Heart right ventricle (tissue), 16 donors: ENCODE measurements around the gene TMEM255B. TPM values are rescaled to one million over a fixed set of nuclear protein-coding genes. Genes with fewer than 3 reads are reported as not detected.
"Not testable (repeated sequence)": the region's sequence is repeated elsewhere in the genome, so short reads cannot be mapped to it uniquely, and the experiment has no call there.

Experiments used
- ATAC-seq, 8 donors: fragments of 200-7000 bp; cut with Tn5 transposase; one replicate each; pipeline ENCODE4 v1.9.1; 2020; ENCODE audit warnings: mild to moderate bottlenecking in 8 of 8, moderate library complexity in 8 of 8, moderate number of reproducible peaks in 1 of 8
- DNase-seq, 2 donors: peaks; one replicate each; pipeline ENCODE4 v3.0.0-alpha.2; 2020
- H3K27ac ChIP-seq, 10 donors: fragments of 200-600 bp; sonication (generic) in 2 of 10; one replicate each; pipeline versions ENCODE4 v1.5.0 to v1.8.0; 2020 to 2022; ENCODE audit warnings: mild to moderate bottlenecking in 3 of 10
- H3K27me3 ChIP-seq, 7 donors: fragments of 200-600 bp; one replicate each; pipeline ENCODE4 v1.8.0; 2021 to 2022; ENCODE audit warnings: mild to moderate bottlenecking in 2 of 7
- H3K36me3 ChIP-seq, 9 donors: fragments of 200-600 bp; sonication (generic) in 1 of 9; one replicate each; pipeline versions ENCODE4 v1.5.0 to v1.8.0; 2020 to 2022; ENCODE audit warnings: mild to moderate bottlenecking in 2 of 9
- H3K4me1 ChIP-seq, 9 donors: fragments of 200-600 bp; sonication (generic) in 1 of 9; one replicate each; pipeline versions ENCODE4 v1.5.0 to v1.8.0; 2020 to 2022; ENCODE audit warnings: mild to moderate bottlenecking in 4 of 9
- H3K4me3 ChIP-seq, 10 donors: fragments of 200-600 bp; sonication (generic) in 2 of 10; one replicate each; pipeline versions ENCODE4 v1.5.0 to v1.8.0; 2020 to 2022; ENCODE audit warnings: mild to moderate bottlenecking in 7 of 10, moderate library complexity in 2 of 10
- H3K9me3 ChIP-seq, 11 donors: fragments of 200-600 bp in 10 of 11; sonication (generic) in 2 of 11; one replicate each; pipeline versions ENCODE4 v1.5.0 to v1.8.0; 2013 to 2022; ENCODE audit warnings: mild to moderate bottlenecking in 2 of 11, control low read depth in 1 of 11, moderate library complexity in 1 of 11
- CTCF ChIP-seq, 9 donors: fragments of 200-600 bp; sonication (generic) in 2 of 9; IDR thresholded peaks; one replicate each; pipeline versions ENCODE4 v1.5.0 to v1.8.0; 2021 to 2022; ENCODE audit warnings: antibody characterized with exemption in 9 of 9, mild to moderate bottlenecking in 5 of 9, moderate library complexity in 1 of 9
- WGBS, 2 donors: extraction: QIAGEN DNeasy Blood & Tissue Kit; methylation state at CpG; one replicate each; pipeline ENCODE4 v1.1.7; 2013; ENCODE audit warnings: inconsistent platforms in 1 of 2; 5-methylcytosine and 5-hydroxymethylcytosine counted together
- intact Hi-C, 10 donors: fragments of 100-400 bp; cut with DNase I; formaldehyde crosslinking; loops; one replicate each; pipeline versions ENCODE4 v1.11.1 to v1.14.2; 2022
- polyA plus RNA-seq, 2 donors: library from polyadenylated mRNA; stranded (reverse); fragments of 200-250 nt; gene quantifications; one replicate each; pipeline ENCODE4 v1.2.3, GENCODE V29; 2013
- total RNA-seq, 10 donors: library from RNA; stranded (reverse); fragmentation: NEBNext Ultra II Directional in 3 of 10; extraction: Animal tissue kit (Norgen Biotek cat#: 25700) in 3 of 10; gene quantifications; one replicate each; pipeline versions ENCODE4 v1.2.1 to v1.2.4, GENCODE V29; 2021 to 2023
- donor health status: Arrhythmogenic right ventricular cardiomyopathy.
- donor health status: ischemic (EF 13 %, LVEDD 7.1; RV severe dilation, severe dysfunction).
- donor health status: healthy with polysubstance abuse.
- donor health status: DM: no; HTN: yes; CAD: no.
- donor health status: DM: no; HTN: no; CAD: no.
- donor health status: ischemic (EF 25% LVEDD 6.9; RV normal size, moderate dysfunction).
- donor health status: ischemic (EF 25% LVEDD 5.7; RV mildly dilated, moderate dysfunction).
- donor health status: healthy.
- donor health status: DM: yes; HTN: yes; CAD: no.
- donor health status: Ischemic cardiomyopathy.
- donor health status: ischemic (EF 35%, LVEDD 5.7; RV mildly dilated, moderate dysfunction).
- donor health status: nonischemic (EF 11% LVEDD 7.7; RV severe dilation, severe dysfunction).
- donor health status: DM: yes; HTN: yes; CAD: no.
- donor health status: PGD.
- donor health status: ischemic (EF 29% LVEDD 5.4; RV normal size, mild dysfunction).
- donor health status: nonischemic (EF 23%, LVEDD 6.1; RV moderate dilation, normal function).

The TMEM255B gene
- total and polyA plus RNA-seq, 12 donors = 2.4 to 12.9 (median 6.3) TPM

- Histone ChIP-seq H3K27me3 (peaks cover 0 to 5% (median 0%) of the 10 kb centered on the region in 7 donors), H3K27ac (no peak overlapping the region), H3K9me3 (no peaks in the 10 kb centered on the region), H3K4me3 (no peak overlapping the region), H3K4me1 (peaks cover 0 to 7% (median 0%) of the 10 kb centered on the region in 9 donors), H3K36me3 (no peaks in the 10 kb centered on the region)
- no peak for ATAC-seq
- WGBS, 2 donors = 95% methylated on average over 19 of the region's 19 CpGs
- DNase-seq = no peak
- TF ChIP-seq CTCF (IDR thresholded peaks at IDR 0.05) = no peak
- intact Hi-C loops = no loop called here
These were observed 7.5 kb upstream of the TMEM255B start for GRCh38 chr13:113751491-113751890.

- H3K27ac ChIP-seq, H3K4me1 ChIP-seq, H3K27me3 ChIP-seq, intact Hi-C loops, ATAC-seq, H3K4me3 ChIP-seq, DNase-seq, H3K9me3 ChIP-seq, H3K36me3 ChIP-seq: not testable (repeated sequence)
- 96 to 98% methylated on average over 42 to 63 of the region's 78 CpGs for WGBS, 2 donors
These were observed 6.6 kb upstream of the TMEM255B start for GRCh38 chr13:113752211-113752986.

- TF ChIP-seq CTCF (IDR thresholded peaks at IDR 0.05) = no peak
- peaks cover 0 to 7% (median 0%) of the 10 kb centered on the region in 9 donors for H3K4me1 ChIP-seq
- DNase-seq (no peak), ATAC-seq (no peak)
- no peaks in the 10 kb centered on the region for H3K36me3 ChIP-seq
- H3K27ac ChIP-seq = no peak overlapping the region
- 76 to 81% methylated on average over 11 of the region's 11 CpGs for WGBS, 2 donors
- peaks cover 0 to 5% (median 0%) of the 10 kb centered on the region in 7 donors for H3K27me3 ChIP-seq
- intact Hi-C loops = no loop called here
- H3K9me3 ChIP-seq = no peaks in the 10 kb centered on the region
- H3K4me3 ChIP-seq = no peak overlapping the region
These were observed 5.9 kb upstream of the TMEM255B start for GRCh38 chr13:113753171-113753570.

- DNase-seq = no peak
- H3K4me1 ChIP-seq = peaks cover 0 to 13% (median 0%) of the 10 kb centered on the region in 9 donors
- H3K4me3 ChIP-seq = no peak overlapping the region
- H3K27me3 ChIP-seq = peaks cover 0 to 5% (median 0%) of the 10 kb centered on the region in 7 donors
- TF ChIP-seq CTCF (IDR thresholded peaks at IDR 0.05) = no peak
- intact Hi-C loops = no loop called here
- ATAC-seq = no peak
- no peaks in the 10 kb centered on the region for H3K9me3 ChIP-seq
- no peak overlapping the region for H3K27ac ChIP-seq
- 77 to 78% methylated on average over 7 of the region's 7 CpGs for WGBS, 2 donors
- no peaks in the 10 kb centered on the region for H3K36me3 ChIP-seq
These were observed 4.8 kb upstream of the TMEM255B start for GRCh38 chr13:113754242-113754641.

- H3K27ac ChIP-seq = no peak overlapping the region
- no peaks in the 10 kb centered on the region for H3K9me3 ChIP-seq
- no peak for TF ChIP-seq CTCF (IDR thresholded peaks at IDR 0.05)
- no peak for DNase-seq
- WGBS, 2 donors = 69 to 75% methylated on average over 15 of the region's 15 CpGs
- H3K4me1 ChIP-seq = peaks cover 0 to 16% (median 2%) of the 10 kb centered on the region in 9 donors
- ATAC-seq = no peak
- H3K4me3 ChIP-seq = no peak overlapping the region
- peaks cover 0 to 6% (median 0%) of the 10 kb centered on the region in 7 donors for H3K27me3 ChIP-seq
- H3K36me3 ChIP-seq = no peaks in the 10 kb centered on the region
- intact Hi-C loops = no loop called here
These were observed 4.3 kb upstream of the TMEM255B start for GRCh38 chr13:113754691-113755090.
